NCI-H1417 (cell line): ENCODE measurements around the gene ACLY.
"Not testable (repeated sequence)": the region's sequence is repeated elsewhere in the genome, so short reads cannot be mapped to it uniquely, and the experiment has no call there.

Experiments used
- DNase-seq, 3 experiments: peaks; one replicate each; lab custom pipeline; 2025; lab: John Stamatoyannopoulos, UW

The ACLY gene

GRCh38 chr17:41910701-41911391, 7.9 kb downstream of the ACLY start:
- DNase-seq: no peak

- DNase-seq: no peak
These were observed 9.7 kb downstream of the ACLY start for GRCh38 chr17:41909088-41909487.

GRCh38 chr17:41907633-41908539, 10.9 kb downstream of the ACLY start:
- no peak for DNase-seq

- DNase-seq: peak in 1 of 3 experiments; percentile 83
These were observed 11.6 kb downstream of the ACLY start for GRCh38 chr17:41907185-41907556.

GRCh38 chr17:41906465-41907184, 12.1 kb downstream of the ACLY start:
- DNase-seq: no peak

- DNase-seq: no peak
These were observed 13.6 kb downstream of the ACLY start for GRCh38 chr17:41905172-41905571.

GRCh38 chr17:41904242-41904841, 14.4 kb downstream of the ACLY start:
- no peak for DNase-seq

GRCh38 chr17:41901646-41902045, 17.1 kb downstream of the ACLY start:
- DNase-seq: no peak

GRCh38 chr17:41896726-41897125, 22.0 kb downstream of the ACLY start:
- no peak for DNase-seq

GRCh38 chr17:41895617-41896016, 23.1 kb downstream of the ACLY start:
- DNase-seq: no peak

- no peak for DNase-seq
These were observed 23.9 kb downstream of the ACLY start for GRCh38 chr17:41894791-41895331.

- no peak for DNase-seq
These were observed 25.4 kb downstream of the ACLY start for GRCh38 chr17:41893384-41893783.

- DNase-seq: no peak
These were observed 26.8 kb downstream of the ACLY start for GRCh38 chr17:41892021-41892376.

- DNase-seq: no peak
These were observed 27.4 kb downstream of the ACLY start for GRCh38 chr17:41891135-41892020.

- no peak for DNase-seq
These were observed 30.3 kb downstream of the ACLY start for GRCh38 chr17:41888332-41888965.

- peak in 1 of 3 experiments; percentile 8 for DNase-seq
These were observed 33.0 kb downstream of the ACLY start for GRCh38 chr17:41885733-41886132.

GRCh38 chr17:41882756-41883155, 36.0 kb downstream of the ACLY start:
- DNase-seq: no peak

GRCh38 chr17:41880130-41880529, 38.6 kb downstream of the ACLY start:
- DNase-seq: no peak

- not testable (repeated sequence) for DNase-seq
These were observed 44.5 kb downstream of the ACLY start for GRCh38 chr17:41874293-41874670.

GRCh38 chr17:41873559-41874292, 45.0 kb downstream of the ACLY start:
- no peak for DNase-seq
